Panc1 (cell line): ENCODE data around the gene SARNP.

ENCODE experiments used
- CTCF ChIP-seq: fragments of 450-650 bp; IDR thresholded peaks from 2 replicates; pipeline ENCODE4 v1.5.1; 2017; ENCODE audit warnings: mild to moderate bottlenecking
- POLR2AphosphoS5 ChIP-seq: IDR thresholded peaks from 2 replicates; pipeline ENCODE4 v1.6.1; 2012; ENCODE audit warnings: mild to moderate bottlenecking, low read depth, low read length, moderate library complexity
- SIN3A ChIP-seq: IDR thresholded peaks from 2 replicates; pipeline ENCODE4 v1.6.1; 2012; ENCODE audit warnings: low read depth, mild to moderate bottlenecking, low read length, moderate library complexity, borderline replicate concordance; ENCODE audit not compliant: insufficient read depth

GRCh38 chr12:55847603-55848291 is 30.2 kb upstream of the SARNP start:
- TF ChIP-seq CTCF (no peak), POLR2AphosphoS5 (no peak), SIN3A (no peak)
